ENCODE measurements around the gene SRSF4.

- TF ChIP-seq CTCF (IDR thresholded peaks at IDR 0.05; ENCODE audit: insufficient read depth, low read depth, low read length), result no peak
- TF ChIP-seq EZH2 (IDR thresholded peaks at IDR 0.05; ENCODE audit: insufficient read depth, low read length), result no peak
Measured at GRCh38 chr1:29162025-29162424, 19.7 kb downstream of the SRSF4 start.
